ENCODE results near the gene RPS27.

Gene RPS27

DNA sequence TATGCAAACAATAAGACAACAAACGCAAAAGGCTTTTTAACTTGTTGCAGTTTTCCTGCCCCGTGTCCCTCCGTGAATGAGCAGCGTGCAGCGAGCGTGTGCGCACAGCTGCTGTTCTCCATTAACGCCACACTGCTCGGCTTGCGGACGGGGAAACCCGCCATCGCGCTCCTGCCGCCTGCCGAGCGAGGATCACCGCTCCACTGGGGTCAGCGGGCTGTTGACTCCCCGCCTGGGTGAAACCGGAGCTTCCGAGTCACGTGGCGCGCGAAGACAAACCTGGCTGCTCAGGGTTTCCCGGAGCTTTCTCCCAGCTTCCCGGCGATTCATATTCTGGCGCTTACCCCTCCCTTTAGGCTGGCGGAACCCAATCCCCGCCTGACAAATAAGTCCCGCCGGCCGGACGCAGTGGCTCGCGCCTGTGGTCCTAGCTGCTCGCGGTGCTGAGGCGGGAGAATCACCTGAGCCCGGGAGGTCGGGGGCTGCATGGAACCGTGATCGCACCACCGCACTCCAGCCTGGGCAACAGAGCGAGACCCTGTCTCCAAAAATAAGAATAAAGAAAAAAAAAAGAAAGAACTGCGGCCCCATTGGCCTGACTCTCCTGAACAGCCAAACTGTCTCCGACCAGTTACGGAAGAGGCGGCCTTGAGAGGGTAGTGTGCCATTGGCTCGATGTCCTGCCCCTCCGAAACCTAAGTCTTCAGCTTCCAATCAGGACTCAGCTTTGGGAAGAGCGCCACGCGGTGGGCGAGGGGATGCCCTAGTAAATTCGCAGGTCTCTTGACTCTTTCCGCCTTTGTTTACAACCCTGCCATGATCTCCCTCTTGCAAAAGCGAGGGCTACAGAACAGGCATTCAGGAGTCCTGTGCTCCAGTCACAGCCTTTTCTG, 23.2 kb upstream of the RPS27 start, which contains the start of gene CREB3L4:
Gene CREB3L4, plus strand, starts transcription at position 796 of the 893 bp plus-strand sequence. CDS start 624 bp downstream, outside the sequence.
- Histone ChIP-seq H3K79me2 (ENCODE audit: control insufficient read depth, insufficient read depth, low read length, poor library complexity) (peaks cover 12% of the 10 kb centered on the region), H3K4me2 (ENCODE audit: low read length) (peak within 1 kb of the TSS; percentile 86), H3K4me3 (ENCODE audit: low read depth, low read length) (peak within 1 kb of the TSS; percentile 74), H3K4ac (ENCODE audit: low read depth, low read length) (peak within 1 kb of the TSS; percentile 50), H2BK12ac (ENCODE audit: low read length) (no peak within 1 kb of the TSS), H3K23ac (ENCODE audit: low read length) (no peak within 1 kb of the TSS), H3K9me3 (ENCODE audit: insufficient read depth, low read depth, low read length) (no peaks in the 10 kb centered on the region), H3K79me1 (ENCODE audit: low read length) (peaks cover 26% of the 10 kb centered on the region), H3K9ac (ENCODE audit: low read length) (peak within 1 kb of the TSS; percentile 85), H3K27ac (ENCODE audit: low read depth, low read length) (peak within 1 kb of the TSS; percentile 82), H3K18ac (ENCODE audit: low read length) (peak within 1 kb of the TSS; percentile 97), H3K14ac (ENCODE audit: low read length) (peak within 1 kb of the TSS; percentile 91), H2BK5ac (ENCODE audit: low read depth, low read length, poor library complexity) (peak within 1 kb of the TSS; percentile 65), H3K27me3 (ENCODE audit: insufficient read depth, low read length) (no peaks in the 10 kb centered on the region), H3K36me3 (ENCODE audit: control insufficient read depth in 1 of 2, insufficient read depth in 2 of 2, low read length in 2 of 2) (peaks cover 0 to 3% of the 10 kb centered on the region in 2 experiments), H4K8ac (ENCODE audit: low read depth, low read length) (peak within 1 kb of the TSS; percentile 89), H3K4me1 (ENCODE audit: control insufficient read depth in 1 of 2, insufficient read depth in 2 of 2, low read length in 2 of 2) (peaks cover 6 to 10% of the 10 kb centered on the region in 2 experiments), H4K91ac (ENCODE audit: low read depth, low read length) (peak within 1 kb of the TSS; percentile 73), H2BK120ac (ENCODE audit: insufficient read depth, low read length, poor library complexity) (peak within 1 kb of the TSS; percentile 49), H4K12ac (ENCODE audit: low read depth, low read length) (peak within 1 kb of the TSS; percentile 82), H2AK5ac (ENCODE audit: low read length) (peak within 1 kb of the TSS; percentile 67), H2AFZ (ENCODE audit: insufficient read depth, low read length, poor library complexity) (peak within 1 kb of the TSS; percentile 56)
- no CpG with 5 or more reads among the region's 60 CpGs for WGBS (ENCODE audit: extremely low coverage, insufficient coverage, insufficient read length)
- peak; percentile 95 to 96 for DNase-seq

DNA sequence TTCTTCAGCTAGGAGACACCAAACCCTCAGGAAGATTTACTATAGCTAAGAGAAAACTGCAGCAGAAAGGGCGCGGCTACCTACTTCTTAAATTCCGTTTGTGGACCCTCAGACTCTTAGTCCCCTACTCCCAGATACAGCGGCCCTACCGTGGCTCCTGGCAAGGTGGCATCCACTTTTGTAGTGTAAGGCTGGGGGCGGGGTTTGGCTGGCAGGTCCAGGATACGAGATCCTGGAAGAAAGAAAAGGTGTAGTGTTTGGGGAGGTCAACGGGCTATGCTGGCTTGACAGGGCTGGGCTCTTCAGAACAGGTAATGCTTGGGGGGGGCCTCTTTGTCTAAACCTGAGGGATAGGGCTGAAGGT, 22.6 kb upstream of the RPS27 start:
- Histone ChIP-seq H2AFZ (ENCODE audit: insufficient read depth, low read length, poor library complexity) (peak overlapping the region; percentile 11), H4K8ac (ENCODE audit: low read depth, low read length) (peak overlapping the region; percentile 75), H3K4me2 (ENCODE audit: low read length) (peak overlapping the region; percentile 86), H3K9ac (ENCODE audit: low read length) (no peak overlapping the region), H3K27me3 (ENCODE audit: insufficient read depth, low read length) (no peaks in the 10 kb centered on the region), H2AK5ac (ENCODE audit: low read length) (peak overlapping the region; percentile 67), H3K9me3 (ENCODE audit: insufficient read depth, low read depth, low read length) (no peaks in the 10 kb centered on the region), H3K27ac (ENCODE audit: low read depth, low read length) (peak overlapping the region; percentile 47), H3K4me3 (ENCODE audit: low read depth, low read length) (peak overlapping the region; percentile 25), H2BK12ac (ENCODE audit: low read length) (no peak overlapping the region), H3K36me3 (ENCODE audit: control insufficient read depth in 1 of 2, insufficient read depth in 2 of 2, low read length in 2 of 2) (peaks cover 0 to 5% of the 10 kb centered on the region in 2 experiments), H2BK120ac (ENCODE audit: insufficient read depth, low read length, poor library complexity) (peak overlapping the region; percentile 49), H3K23ac (ENCODE audit: low read length) (no peak overlapping the region), H4K91ac (ENCODE audit: low read depth, low read length) (peak overlapping the region; percentile 69), H2BK5ac (ENCODE audit: low read depth, low read length, poor library complexity) (no peak overlapping the region), H4K12ac (ENCODE audit: low read depth, low read length) (peak overlapping the region; percentile 82), H3K79me2 (ENCODE audit: control insufficient read depth, insufficient read depth, low read length, poor library complexity) (peaks cover 6% of the 10 kb centered on the region), H3K4ac (ENCODE audit: low read depth, low read length) (peak overlapping the region; percentile 50), H3K4me1 (ENCODE audit: control insufficient read depth in 1 of 2, insufficient read depth in 2 of 2, low read length in 2 of 2) (peaks cover 6 to 10% of the 10 kb centered on the region in 2 experiments), H3K79me1 (ENCODE audit: low read length) (peaks cover 20% of the 10 kb centered on the region), H3K18ac (ENCODE audit: low read length) (peak overlapping the region; percentile 5), H3K14ac (ENCODE audit: low read length) (peak overlapping the region; percentile 51)
- no peak for DNase-seq
- WGBS (ENCODE audit: extremely low coverage, insufficient coverage, insufficient read length) = no CpG with 5 or more reads among the region's 8 CpGs

DNA sequence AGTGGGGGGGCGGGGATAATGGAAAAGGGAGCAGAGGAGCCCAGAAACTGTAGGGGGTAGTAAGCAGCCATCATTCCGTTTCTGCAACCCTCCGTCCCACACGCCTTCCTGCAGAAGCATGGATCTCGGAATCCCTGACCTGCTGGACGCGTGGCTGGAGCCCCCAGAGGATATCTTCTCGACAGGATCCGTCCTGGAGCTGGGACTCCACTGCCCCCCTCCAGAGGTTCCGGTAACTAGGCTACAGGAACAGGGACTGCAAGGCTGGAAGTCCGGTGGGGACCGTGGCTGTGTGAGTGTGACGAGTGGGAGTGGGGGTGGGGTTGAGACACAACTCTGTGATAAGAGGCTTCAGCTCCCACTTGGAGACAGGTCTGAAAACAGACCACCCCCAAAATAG, 22.2 kb upstream of the RPS27 start:
- no peaks in the 10 kb centered on the region for H3K27me3 ChIP-seq (ENCODE audit: insufficient read depth, low read length)
- H4K8ac ChIP-seq (ENCODE audit: low read depth, low read length) = peak overlapping the region; percentile 75
- peak overlapping the region; percentile 67 for H2AK5ac ChIP-seq (ENCODE audit: low read length)
- no peak overlapping the region for H2BK5ac ChIP-seq (ENCODE audit: low read depth, low read length, poor library complexity)
- peaks cover 3% of the 10 kb centered on the region for H3K79me2 ChIP-seq (ENCODE audit: control insufficient read depth, insufficient read depth, low read length, poor library complexity)
- no peak overlapping the region for H3K4me3 ChIP-seq (ENCODE audit: low read depth, low read length)
- WGBS (ENCODE audit: extremely low coverage, insufficient coverage, insufficient read length) = no CpG with 5 or more reads among the region's 13 CpGs
- no peak overlapping the region for H2AFZ ChIP-seq (ENCODE audit: insufficient read depth, low read length, poor library complexity)
- peaks cover 16% of the 10 kb centered on the region for H3K79me1 ChIP-seq (ENCODE audit: low read length)
- peak overlapping the region; percentile 69 for H4K91ac ChIP-seq (ENCODE audit: low read depth, low read length)
- no peak for DNase-seq
- H3K14ac ChIP-seq (ENCODE audit: low read length) = peak overlapping the region; percentile 64
- H3K23ac ChIP-seq (ENCODE audit: low read length) = no peak overlapping the region
- peak overlapping the region; percentile 86 for H3K4me2 ChIP-seq (ENCODE audit: low read length)
- no peaks in the 10 kb centered on the region for H3K9me3 ChIP-seq (ENCODE audit: insufficient read depth, low read depth, low read length)
- H4K12ac ChIP-seq (ENCODE audit: low read depth, low read length) = peak overlapping the region; percentile 82
- H3K4ac ChIP-seq (ENCODE audit: low read depth, low read length) = peak overlapping the region; percentile 9
- no peak overlapping the region for H2BK12ac ChIP-seq (ENCODE audit: low read length)
- peaks cover 2 to 7% of the 10 kb centered on the region in 2 experiments for H3K36me3 ChIP-seq (ENCODE audit: control insufficient read depth in 1 of 2, insufficient read depth in 2 of 2, low read length in 2 of 2)
- H3K27ac ChIP-seq (ENCODE audit: low read depth, low read length) = no peak overlapping the region
- H3K9ac ChIP-seq (ENCODE audit: low read length) = peak overlapping the region; percentile 0
- peaks cover 6 to 10% of the 10 kb centered on the region in 2 experiments for H3K4me1 ChIP-seq (ENCODE audit: control insufficient read depth in 1 of 2, insufficient read depth in 2 of 2, low read length in 2 of 2)
- no peak overlapping the region for H2BK120ac ChIP-seq (ENCODE audit: insufficient read depth, low read length, poor library complexity)
- H3K18ac ChIP-seq (ENCODE audit: low read length) = peak overlapping the region; percentile 5

DNA sequence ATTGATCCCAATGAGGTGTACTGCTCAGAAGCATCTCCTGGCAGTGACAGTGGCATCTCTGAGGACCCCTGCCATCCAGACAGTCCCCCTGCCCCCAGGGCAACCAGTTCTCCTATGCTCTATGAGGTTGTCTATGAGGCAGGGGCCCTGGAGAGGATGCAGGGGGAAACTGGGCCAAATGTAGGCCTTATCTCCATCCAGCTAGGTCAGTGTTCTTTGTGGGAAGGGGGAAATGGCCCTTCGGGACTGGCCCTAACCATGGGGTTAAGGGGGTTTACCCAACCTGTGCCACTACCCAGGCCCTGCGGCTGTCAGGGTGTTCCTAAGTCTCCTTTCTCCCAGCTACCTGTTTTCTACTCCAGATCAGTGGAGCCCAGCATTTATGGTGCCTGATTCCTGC, 21.6 kb upstream of the RPS27 start:
- Histone ChIP-seq H3K14ac (ENCODE audit: low read length) (no peak overlapping the region), H3K36me3 (ENCODE audit: control insufficient read depth in 1 of 2, insufficient read depth in 2 of 2, low read length in 2 of 2) (peaks cover 8 to 12% of the 10 kb centered on the region in 2 experiments), H3K4me1 (ENCODE audit: control insufficient read depth in 1 of 2, insufficient read depth in 2 of 2, low read length in 2 of 2) (peaks cover 6 to 10% of the 10 kb centered on the region in 2 experiments), H2AFZ (ENCODE audit: insufficient read depth, low read length, poor library complexity) (no peak overlapping the region), H4K8ac (ENCODE audit: low read depth, low read length) (no peak overlapping the region), H3K79me1 (ENCODE audit: low read length) (peaks cover 12% of the 10 kb centered on the region), H3K79me2 (ENCODE audit: control insufficient read depth, insufficient read depth, low read length, poor library complexity) (peaks cover 3% of the 10 kb centered on the region), H3K9ac (ENCODE audit: low read length) (no peak overlapping the region), H3K4me2 (ENCODE audit: low read length) (no peak overlapping the region), H3K27me3 (ENCODE audit: insufficient read depth, low read length) (no peaks in the 10 kb centered on the region), H3K23ac (ENCODE audit: low read length) (no peak overlapping the region), H3K18ac (ENCODE audit: low read length) (no peak overlapping the region), H3K4me3 (ENCODE audit: low read depth, low read length) (no peak overlapping the region), H2BK120ac (ENCODE audit: insufficient read depth, low read length, poor library complexity) (no peak overlapping the region), H4K12ac (ENCODE audit: low read depth, low read length) (no peak overlapping the region), H3K27ac (ENCODE audit: low read depth, low read length) (no peak overlapping the region), H3K4ac (ENCODE audit: low read depth, low read length) (no peak overlapping the region), H2AK5ac (ENCODE audit: low read length) (no peak overlapping the region), H4K91ac (ENCODE audit: low read depth, low read length) (no peak overlapping the region), H3K9me3 (ENCODE audit: insufficient read depth, low read depth, low read length) (peaks cover 2% of the 10 kb centered on the region), H2BK12ac (ENCODE audit: low read length) (no peak overlapping the region), H2BK5ac (ENCODE audit: low read depth, low read length, poor library complexity) (no peak overlapping the region)
- no peak for DNase-seq
- no CpG with 5 or more reads among the region's 2 CpGs for WGBS (ENCODE audit: extremely low coverage, insufficient coverage, insufficient read length)
